Skeletal muscle cell (primary cell): Measurements from ENCODE around the gene UGP2.
"Not testable (repeated sequence)": the region's sequence is repeated elsewhere in the genome, so short reads cannot be mapped to it uniquely, and the experiment has no call there.

Experiments
- DNase-seq: peaks from one replicate; pipeline ENCODE4 v3.0.0-alpha.2; 2010; ENCODE audit warnings: low read depth
- H3K4me3 ChIP-seq: 2 replicates; pipeline ENCODE4 v1.5.1; 2011; ENCODE audit warnings: low read depth, mild to moderate bottlenecking, control low read depth, low read length, moderate library complexity

UGP2 gene

DNA sequence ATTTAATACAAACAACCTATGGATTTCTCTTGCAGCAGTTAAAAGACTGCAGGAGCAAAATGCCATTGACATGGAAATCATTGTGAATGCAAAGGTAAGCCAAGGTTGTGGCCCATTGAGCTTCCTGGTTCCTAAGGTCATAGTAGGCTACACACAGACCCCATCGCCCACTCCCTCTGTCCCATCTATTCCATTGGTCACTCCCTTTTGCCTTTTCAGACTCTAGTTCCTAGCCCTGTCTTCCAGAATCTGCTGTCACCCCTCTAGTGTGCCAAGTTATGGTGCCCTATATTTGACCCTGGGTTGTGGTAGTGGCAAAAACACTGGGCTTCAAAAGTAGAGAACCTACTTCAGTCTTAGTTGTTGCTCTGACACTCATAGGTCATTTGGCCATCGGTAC lies 44.7 kb downstream of the UGP2 start:
- DNase-seq: no peak

DNA sequence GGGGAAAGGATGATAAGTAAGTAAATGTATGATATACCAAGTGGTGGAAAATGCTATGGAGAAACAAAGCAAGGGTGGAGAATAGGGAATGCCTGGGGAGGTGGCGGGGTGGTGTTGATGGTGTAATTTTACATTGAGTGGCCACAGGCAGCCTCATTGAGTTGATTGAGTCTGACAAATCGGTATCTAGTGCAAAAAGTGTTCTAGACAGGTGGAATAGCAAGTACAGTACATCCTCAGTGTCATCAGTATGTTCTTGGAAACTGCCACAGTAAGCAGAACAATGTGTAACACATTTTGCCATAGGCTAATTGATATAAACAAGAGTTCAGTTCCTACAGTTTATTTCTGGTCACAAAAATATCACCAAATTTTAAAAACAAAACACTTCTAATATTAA lies 46.4 kb downstream of the UGP2 start:
- no peak overlapping the region for H3K4me3 ChIP-seq
- DNase-seq: no peak

More for the DNA sequence above, 44.7 kb downstream of the UGP2 start:
- no peak overlapping the region for H3K4me3 ChIP-seq

DNA sequence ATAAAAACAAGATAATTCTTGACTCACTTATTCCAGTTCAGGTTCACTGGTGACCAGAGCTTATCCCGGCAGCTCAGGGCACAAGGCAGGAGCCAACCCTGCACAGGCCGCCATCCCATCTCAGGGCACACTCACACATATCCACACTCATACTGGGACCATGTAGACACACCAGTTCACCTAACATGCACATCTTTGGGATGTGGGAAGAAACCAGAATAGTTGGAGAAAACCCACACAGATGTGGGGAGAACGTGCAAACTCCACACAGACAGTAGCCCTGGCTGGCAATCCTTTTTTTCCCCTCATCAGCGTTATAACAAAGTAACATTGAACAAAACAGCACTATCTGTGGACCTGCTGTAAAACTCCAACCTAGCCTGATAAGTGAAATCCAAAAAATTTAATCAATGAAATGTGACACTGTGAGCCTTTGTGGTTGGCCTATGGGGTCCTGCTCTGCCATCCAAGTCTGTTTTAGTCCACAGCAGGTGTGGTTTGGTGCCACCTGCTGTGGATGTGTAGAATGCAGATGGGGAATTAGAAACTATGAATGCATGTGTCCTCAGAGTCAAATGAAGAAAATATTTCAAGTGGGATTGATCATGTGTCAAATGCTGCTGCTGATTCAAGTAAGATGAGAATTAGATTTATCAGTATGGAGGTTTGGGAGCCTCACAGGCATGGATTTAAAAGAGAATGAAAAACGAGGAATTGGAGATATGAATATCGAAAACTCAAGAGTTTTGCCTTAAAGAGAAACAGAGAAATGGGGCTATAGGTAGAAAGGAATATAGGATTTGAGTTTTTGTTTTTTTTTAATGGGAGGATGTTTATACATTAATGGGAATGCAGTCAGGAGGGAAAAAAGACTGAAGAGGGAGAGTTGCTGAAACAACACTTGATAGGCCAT lies 47.0 kb downstream of the UGP2 start:
- no peak overlapping the region for H3K4me3 ChIP-seq
- no peak for DNase-seq

GRCh38 chr2:63890678-63891077 lies 49.0 kb downstream of the UGP2 start:
- no peak overlapping the region for H3K4me3 ChIP-seq
- DNase-seq: no peak

GRCh38 chr2:63891488-63892030 lies 49.9 kb downstream of the UGP2 start:
- H3K4me3 ChIP-seq: no peak overlapping the region
- DNase-seq: no peak

DNA sequence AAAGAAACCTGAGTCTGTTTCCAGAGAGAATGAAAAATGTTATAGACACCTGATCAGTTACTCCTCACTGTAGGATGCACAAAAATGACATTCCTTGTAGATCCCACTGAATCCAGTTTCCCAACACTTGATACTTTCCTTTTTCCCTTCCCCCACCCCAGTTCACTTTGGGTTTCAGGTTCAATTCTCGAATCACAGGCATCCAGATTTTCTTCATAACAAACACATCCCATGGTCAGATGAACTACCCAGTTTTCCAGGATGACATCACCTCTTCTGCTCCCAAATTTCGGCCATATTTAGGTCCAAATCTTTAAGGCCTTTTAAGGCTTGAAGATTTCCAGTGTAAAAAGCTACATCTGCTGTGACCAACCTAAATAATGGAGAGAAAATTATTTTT lies 51.5 kb downstream of the UGP2 start:
- no peak overlapping the region for H3K4me3 ChIP-seq
- no peak for DNase-seq

GRCh38 chr2:63894167-63894566 lies 52.5 kb downstream of the UGP2 start:
- no peak overlapping the region for H3K4me3 ChIP-seq
- DNase-seq: no peak

DNA sequence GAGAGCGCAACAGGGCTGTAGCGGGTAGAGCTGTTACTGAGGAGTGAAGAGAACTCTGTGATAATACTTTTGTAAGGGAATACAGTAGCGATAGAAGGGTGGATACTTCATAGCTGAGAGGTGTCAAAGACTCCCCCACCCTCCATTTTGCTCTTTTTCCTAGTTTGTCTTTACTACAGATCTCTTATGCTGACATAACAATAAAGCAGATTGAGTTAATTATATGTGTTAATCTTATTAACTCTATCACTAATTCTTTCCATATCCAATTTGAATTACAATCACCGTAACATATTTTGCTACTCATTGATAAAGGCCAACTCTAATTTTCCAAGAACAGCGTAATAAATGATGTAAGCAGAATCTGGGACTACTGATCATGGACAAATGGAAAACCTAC lies 57.1 kb downstream of the UGP2 start:
- H3K4me3 ChIP-seq: no peak overlapping the region
- DNase-seq: no peak

- DNase-seq: no peak
- no peak overlapping the region for H3K4me3 ChIP-seq
Observed at GRCh38 chr2:63899639-63900038, 57.9 kb downstream of the UGP2 start.

DNA sequence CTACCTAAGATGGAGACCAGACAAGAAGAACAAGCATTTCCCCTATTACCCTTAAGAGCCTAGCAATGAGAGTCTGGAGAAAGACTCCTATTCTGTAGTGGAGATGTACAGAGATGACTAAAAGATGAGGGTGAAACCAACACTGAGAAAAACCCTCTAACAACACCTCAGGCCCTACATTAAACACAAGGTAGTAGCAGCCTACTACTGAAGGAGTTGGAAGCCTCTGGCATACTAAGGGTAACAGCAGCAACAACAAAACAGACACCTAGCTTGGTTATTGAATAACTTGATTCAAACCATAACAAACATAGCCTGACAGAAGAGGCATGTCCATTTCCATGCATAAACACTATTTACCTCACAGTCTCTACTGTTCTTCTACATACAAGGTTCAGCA lies 60.5 kb downstream of the UGP2 start:
- no peak for DNase-seq
- H3K4me3 ChIP-seq: no peak overlapping the region

- no peak overlapping the region for H3K4me3 ChIP-seq
- DNase-seq: no peak
Observed at GRCh38 chr2:63903003-63903402, 61.3 kb downstream of the UGP2 start.

GRCh38 chr2:63914311-63914710 lies 72.6 kb downstream of the UGP2 start:
- no peak for DNase-seq
- no peak overlapping the region for H3K4me3 ChIP-seq

GRCh38 chr2:63926815-63927214 lies 85.1 kb downstream of the UGP2 start:
- no peak overlapping the region for H3K4me3 ChIP-seq
- no peak for DNase-seq

GRCh38 chr2:63932104-63932503 lies 90.4 kb downstream of the UGP2 start:
- DNase-seq, H3K4me3 ChIP-seq: not testable (repeated sequence)
